Measurements from ENCODE around the gene PIAS1.
"Not testable (repeated sequence)": the region's sequence is repeated elsewhere in the genome, so short reads cannot be mapped to it uniquely, and the experiment has no call there.

The PIAS1 gene

DNA sequence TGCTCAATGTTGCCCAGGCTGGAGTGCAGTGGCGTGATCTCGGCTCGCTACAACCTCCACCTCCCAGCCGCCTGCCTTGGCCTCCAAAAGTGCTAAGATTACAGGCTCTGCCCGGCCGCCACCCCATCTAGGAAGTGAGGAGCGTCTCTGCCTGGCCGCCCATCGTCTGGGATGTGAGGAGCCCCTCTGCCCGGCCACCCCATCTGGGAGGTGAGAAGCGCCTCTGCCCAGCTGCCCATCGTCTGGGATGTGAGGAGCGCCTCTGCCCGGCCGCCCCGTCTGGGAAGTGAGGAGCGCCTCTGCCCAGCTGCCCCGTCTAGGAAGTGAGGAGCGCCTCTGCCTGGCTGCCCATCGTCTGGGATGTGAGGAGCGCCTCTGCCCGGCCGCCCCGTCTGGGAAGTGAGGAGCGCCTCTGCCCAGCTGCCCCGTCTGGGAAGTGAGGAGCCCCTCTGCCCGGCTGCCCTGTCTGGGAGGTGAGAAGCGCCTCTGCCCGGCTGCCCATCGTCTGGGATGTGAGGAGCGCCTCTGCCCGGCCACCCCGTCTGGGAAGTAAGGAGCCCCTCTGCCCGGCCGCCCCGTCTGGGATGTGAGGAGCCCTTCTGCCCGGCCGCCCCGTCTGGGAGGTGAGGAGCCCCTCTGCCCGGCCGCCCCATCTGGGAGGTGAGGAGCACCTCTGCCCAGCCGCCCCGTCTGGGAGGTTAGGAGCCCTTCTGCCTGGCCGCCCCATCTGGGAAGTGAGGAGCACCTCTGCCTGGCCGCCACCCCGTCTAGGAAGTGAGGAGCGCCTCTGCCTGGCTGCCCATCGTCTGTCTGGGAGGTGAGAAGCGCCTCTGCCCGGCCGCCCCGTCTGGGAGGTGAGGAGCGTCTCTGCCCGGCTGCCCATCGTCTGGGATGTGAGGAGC is 167.7 kb downstream of the PIAS1 start:
- DNase-seq = not testable (repeated sequence)

DNA sequence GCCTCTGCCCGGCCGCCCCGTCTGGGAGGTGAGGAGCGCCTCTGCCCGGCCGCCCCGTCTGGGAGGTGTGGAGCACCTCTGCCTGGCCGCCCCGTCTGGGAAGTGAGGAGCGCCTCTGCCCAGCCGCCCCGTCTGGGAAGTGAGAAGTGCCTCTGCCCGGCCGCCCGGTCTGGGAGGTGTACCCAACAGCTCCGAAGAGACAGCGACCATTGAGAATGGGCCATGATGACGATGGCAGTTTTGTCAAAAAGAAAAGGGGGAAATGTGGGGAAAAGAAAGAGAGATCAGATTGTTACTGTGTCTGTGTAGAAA is 168.3 kb downstream of the PIAS1 start:
- DNase-seq = not testable (repeated sequence)

DNA sequence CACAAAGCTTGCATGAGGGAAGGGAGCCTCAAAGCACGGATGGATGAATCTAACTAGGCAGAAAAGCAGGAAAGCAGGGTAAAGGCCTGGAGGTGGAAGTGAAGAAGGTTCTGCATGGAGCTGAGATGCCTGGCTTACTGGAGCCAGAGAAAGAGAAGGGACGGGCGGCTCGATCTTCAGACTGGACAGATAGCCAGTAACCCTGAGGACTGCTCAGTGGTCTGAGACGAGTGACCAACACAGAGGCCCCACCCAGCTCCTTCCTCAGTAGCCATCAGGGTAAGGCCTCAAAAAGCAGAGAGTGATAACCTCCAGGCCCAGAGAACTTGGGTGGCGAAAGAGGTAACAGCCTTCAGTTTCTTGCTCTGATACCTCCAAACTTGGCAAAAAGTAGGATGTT is 169.1 kb downstream of the PIAS1 start:
- no peak for DNase-seq

DNA sequence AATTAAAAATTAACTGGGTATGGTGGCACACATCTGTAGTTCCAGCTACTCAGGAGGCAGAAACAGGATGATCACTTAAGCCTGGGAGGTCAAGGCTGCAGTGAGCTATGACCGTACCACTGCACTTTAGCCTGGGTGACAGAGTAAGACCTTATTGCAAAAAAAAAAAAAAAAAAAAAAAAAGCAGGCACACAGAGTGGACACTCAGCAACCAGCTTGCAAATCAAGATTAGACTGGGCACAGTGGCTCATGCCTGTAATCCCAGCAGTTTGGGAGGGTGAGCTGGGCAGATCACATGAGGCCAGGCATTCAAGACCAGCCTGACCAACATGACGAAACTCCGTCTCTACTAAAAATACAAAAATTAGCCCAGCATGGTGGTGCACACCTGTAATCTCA is 170.0 kb downstream of the PIAS1 start:
- DNase-seq = no peak

DNA sequence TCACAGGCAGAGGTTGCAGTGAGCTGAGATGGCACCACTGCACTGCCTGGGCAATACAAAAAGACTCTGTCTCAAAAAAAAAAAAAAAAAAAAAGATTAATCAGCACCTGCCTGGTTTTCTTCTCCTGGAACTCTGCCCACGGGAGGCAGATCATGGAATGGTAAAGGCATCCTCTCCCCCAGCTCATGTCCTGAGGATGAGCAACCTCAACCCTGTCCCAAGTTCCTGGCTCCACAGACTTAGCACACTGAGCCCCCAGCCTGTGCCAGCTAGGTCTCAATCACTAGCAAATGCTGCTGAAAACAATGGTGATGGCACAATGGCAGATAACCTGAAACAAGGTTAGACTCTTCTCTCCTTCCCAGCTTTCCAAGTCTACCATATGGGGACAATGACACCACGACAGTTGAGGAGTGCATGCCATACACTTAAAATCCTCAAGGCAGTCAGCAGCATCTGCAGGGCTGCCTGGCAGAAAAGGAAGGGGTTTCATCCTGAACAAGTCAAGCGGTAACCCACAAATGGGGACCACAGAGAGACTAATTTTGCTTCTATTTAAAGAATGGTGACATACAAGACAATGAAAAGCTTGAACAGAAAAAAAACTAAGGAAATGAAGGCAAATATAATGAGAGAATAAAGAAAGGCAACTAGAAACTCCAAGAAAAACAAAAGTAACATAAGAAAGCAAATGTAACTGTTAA is 170.6 kb downstream of the PIAS1 start:
- DNase-seq = no peak

DNA sequence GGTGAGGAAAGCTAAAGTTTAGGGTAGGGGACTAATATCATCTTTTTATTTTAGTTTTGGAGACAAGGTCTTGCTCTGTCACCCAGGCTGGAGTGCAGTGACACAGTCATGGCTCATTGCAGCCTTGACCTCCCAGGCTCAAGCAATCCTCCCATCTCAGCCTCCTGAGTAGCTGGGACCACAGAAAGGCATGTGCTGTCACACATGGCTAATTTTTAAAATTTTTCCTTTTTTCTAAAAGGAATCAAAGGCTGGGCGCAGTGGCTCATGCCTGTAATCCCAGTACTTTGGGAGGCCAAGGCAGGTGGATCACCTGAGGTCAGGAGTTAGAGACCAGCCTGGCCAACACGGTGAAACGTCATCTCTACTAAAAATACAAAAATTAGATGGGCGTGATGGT is 171.3 kb downstream of the PIAS1 start:
- not testable (repeated sequence) for DNase-seq

DNA sequence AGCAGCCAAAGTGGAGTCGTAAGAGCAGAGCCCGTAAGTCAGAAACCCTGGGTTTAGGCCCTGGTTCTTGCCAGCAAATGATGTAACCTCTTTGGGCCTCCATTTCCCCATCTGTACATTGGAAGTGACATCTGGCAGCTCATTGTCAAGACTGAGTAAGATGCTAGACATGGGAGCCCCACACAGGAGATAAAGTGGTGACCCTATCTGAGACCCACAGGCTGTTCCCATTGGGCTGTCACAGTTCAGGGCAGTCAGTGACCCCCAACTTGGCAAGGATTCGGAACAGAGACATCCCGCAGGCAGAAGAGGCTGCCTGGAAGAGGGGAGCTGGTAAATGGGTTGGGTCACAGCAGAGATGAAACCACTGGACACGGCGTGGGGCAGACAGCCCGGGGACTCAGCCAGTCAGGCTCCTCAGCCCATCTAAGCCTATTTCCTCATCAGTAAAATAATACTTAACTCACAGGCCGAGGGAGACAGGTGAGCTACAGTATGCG is 173.6 kb downstream of the PIAS1 start:
- DNase-seq = no peak

DNA sequence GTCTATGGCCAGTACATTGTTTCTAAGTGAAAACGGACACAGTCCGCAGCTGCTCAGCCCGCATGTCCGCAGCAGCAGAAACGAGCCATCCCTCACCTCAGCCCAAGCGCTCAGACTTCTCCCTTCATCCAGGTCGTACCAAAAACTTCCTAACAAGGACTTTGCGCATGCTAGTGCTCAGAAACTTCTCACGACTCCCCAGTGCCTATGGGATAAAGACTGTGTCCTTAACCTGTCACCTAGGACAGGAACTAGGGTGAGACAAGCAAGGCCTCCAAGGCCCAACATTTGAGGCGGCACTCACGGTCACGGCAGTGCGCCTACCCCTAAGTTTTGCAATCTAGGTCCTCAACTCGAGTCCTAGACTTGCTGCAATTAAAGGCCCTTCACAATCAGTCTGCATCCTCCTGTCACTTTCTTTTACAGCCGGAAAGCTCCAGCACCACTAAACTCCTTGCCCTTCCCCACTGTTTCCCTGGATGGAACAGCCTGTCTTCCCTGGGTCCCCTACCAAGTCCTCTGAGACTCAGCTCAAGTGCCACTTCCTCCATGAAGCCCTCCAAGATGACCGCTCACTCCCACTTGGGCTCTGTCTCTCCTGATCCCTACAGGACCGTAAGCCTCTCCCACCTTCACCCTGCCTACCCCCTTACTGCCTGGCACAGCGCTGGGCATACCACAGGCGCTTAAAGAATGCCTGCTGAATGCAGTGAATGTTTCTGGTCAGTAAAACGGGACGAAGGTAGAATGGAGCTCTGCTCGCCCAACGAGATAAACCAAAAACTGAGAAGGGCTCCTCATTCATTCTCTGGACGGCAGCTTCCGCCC is 174.2 kb downstream of the PIAS1 start:
- no peak for DNase-seq

DNA sequence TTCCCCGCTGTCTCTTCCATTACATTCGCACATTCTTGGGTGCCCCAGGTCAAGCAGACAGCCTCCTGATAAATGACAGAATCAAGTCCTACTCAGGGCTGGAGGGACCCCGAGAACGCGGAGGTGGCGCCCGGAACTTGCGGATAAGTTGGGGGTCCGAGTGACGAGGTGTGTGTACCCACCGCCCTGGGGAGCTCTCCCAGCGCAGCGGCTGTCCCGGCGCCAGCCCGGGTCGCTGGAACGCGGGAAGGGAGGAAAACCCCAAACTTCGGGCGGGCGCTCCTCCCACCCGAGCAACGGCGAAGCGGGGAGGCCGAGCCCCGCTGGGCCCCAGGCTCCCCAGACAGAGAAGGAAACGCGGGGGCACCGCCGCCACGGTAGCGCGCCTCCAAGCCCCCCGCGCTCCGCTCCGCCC is 174.9 kb downstream of the PIAS1 start:
- DNase-seq = no peak

DNA sequence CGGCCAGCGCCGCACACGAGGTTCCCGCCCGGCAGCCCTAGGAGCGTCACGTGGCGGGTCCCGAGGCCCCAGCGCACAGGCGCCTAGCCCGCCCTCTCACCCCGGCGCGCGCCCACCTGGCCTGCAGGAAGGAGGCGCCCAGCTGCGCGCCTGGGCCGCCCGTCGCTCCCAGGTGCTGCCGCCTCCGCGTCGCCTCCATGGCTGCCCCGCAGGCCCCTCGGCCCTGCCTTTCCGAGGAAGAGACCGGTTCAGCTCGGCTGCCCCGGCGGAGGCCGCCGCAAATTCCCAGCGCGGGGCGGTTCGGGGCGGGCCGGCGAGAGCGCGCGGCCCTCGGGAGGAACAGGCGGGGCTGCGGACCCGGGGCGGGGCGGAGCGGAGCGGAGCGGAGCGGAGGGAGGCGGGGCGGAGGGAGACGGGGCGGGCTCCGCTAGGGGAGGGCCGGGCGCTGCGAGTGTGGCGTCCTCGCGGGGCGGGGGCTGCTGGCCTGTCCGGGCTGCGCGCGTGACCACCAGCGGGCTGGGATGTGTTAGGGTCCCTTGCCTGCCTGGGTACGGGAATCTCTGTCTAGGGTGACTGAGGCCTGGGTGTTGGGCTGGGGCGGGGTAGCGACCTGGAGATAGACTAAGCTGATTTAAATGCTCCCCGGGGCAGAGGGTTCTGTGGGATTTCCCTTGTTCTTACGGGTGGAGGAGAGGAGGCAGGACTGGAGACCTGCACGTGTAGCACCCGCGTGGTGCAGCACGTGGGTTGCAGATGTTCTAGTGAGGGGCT is 175.5 kb downstream of the PIAS1 start, which contains the start of gene CLN6:
CLN6 (minus strand) TSS at position 343 of the 771 bp plus-strand sequence; CDS start at position 199, 144 bp downstream.
- DNase-seq = peak; percentile 67

DNA sequence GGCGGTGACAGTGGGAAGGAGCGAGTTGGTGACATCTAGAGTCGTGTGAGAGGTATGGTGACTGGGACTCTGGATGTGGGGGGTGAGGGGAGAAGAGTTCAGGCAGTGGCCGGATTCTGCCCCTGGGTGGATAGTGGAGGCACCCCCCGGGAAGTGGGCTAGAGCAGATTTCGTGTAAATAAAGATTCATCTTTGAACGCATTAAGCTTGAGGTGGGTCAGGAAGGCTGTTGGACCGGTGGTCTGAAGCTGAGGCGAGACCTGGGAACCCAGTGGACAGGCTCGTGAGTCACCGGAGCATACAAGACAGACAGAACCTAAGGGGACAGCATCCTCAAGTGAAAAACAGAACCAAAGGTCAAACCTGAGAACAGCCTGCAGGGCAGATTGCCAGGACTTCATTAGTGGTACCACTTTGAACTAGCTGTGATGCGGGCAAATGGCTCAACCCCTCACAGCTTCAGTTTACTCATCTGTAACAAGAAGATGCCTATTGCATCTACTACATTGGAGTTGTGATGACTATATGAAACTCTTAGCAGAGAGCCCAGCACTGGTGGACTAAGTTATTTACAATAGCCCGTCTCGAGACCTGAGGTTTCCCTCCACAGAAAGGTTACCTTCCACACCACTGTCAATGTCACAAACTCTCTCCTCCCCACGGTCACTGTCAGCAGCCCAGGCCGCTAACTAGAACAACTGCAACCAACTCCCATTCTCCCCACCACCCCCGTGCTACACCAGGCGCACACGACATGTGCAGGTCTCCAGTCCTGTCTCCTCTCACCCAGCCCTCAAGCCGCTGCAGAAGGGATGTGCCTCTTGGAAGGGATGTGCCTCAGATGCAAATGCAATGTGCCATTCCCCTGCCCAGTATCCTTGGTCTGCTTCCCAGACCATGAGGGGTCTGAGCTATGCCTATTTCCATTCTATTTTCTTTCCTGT is 176.3 kb downstream of the PIAS1 start:
- DNase-seq = no peak

DNA sequence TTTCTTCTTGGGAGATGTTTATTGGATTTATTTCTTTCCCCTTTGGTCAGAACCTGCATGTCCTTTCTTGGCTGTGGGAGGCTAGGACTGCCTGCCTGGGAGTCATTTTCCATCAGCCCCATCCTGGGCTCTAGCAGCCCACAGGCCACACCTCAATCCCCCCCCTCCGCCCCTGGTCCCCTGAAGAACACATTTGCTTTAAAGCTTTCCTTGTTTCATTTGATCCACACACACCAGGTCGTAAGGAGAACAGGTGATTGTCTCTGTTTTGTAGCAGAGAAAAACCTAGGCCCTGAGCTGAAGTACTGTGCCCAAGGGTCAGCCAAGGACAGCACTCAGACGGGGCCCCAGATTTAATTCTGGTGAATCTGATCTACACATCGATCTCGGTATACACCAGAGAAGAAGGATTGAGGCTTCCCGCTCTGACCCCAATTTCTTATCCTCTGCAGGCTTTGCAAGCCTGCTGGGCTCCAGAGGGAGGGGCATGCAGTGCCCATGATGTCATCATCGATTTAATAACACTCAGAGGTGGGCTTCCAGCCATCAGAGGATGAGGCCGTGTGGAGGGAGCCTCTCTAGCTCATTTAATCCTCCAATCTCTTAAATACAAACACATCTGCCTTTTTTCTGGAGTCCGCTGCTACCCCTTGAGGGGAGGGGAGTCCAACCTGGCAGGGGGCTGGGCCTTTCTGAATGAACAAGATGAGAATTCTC is 177.1 kb downstream of the PIAS1 start:
- DNase-seq = no peak

DNA sequence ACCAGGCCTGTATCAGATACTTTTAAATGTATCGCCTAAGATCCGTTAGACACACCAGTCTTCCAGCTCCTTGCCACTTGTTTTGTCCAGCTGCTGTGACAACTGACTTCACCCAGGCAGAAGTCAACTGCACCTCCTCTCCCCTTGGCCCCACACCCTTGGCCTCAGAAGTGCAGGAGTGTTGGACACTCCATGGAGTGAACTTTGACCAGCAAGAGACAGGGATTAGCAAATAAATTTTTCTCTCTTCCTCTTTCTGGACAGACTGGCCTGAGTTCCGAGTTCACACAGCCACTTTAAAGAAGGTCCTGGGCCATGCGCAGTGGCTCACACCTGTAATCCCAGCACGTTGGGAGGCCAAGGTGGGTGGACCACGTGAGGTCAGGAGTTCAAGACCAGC is 178.3 kb downstream of the PIAS1 start:
- DNase-seq = no peak

DNA sequence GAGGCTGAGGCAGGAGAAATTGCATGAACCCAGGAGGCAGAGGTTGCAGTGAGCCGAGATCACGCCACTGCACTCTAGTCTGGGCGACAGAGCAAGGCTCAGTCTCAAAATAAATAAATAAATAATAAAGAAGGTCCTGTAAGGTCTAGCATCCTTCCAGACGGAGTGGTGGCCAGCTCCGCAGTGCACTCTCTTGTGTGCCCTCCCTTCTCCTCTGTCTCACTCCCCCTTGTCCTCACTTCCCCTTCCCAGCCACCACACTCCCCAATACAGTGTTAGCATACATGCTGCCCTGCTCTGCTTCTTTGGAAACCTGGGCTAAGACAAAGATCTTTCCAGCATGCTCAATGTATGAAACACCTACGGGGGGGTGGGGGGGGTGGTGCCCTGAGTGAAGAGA is 178.8 kb downstream of the PIAS1 start:
- DNase-seq = no peak

DNA sequence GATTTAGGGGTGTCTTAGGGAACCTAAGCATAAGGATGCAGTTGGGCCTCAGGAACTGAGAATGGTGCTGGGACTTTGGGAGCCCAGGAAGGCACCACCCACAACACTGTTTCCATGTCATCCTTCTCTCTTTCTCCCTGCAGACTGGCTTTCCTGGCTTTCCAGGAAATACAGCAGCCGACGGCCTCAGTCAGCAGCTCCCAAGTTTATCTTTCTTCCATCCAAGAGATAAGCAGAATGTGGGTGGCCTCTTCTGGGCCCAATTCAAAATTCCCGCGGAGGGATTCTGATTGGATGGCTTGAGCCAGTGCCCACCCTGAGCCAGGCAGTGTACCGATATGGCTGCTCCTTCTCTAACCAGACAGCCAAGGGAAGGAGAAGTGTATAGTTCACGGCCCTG is 179.9 kb downstream of the PIAS1 start:
- DNase-seq = no peak

DNA sequence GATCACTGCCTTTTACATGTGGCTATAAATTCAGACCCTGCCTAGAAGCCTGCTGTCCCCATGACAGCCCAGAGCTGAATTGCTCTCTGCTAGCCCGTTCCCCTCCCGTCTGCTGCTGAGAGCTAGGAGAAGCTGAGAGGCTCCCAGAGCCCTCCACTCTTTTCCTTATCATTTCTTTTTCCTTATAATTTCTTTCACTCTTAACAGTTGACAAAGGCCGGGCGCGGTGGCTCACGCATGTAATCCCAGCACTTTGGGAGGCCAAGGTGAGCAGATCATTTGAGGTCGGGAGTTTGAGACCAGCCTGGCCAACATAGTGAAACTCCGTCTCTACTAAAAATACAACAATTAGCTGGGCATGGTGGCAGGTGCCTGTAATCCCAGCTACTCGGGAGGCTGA is 180.4 kb downstream of the PIAS1 start:
- DNase-seq = not testable (repeated sequence)

DNA sequence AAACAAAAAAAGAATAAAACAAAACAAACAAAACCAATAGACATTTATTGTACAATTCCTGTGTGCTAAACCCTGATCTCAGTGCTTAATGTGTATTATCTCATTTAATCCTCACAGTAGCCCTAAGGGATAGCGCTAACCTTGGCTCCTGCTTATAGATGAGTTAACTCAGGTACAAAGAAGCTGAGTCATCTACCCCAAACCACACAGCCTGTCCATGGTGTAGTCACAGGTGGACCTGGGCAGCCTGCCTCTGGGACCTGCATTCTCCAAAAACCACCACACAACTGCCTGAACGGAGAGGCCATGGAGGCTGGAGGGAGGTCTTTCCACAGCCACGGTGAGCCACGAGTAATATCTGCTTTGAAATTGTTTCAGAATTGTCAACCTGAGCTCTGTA is 180.9 kb downstream of the PIAS1 start:
- DNase-seq = no peak

DNA sequence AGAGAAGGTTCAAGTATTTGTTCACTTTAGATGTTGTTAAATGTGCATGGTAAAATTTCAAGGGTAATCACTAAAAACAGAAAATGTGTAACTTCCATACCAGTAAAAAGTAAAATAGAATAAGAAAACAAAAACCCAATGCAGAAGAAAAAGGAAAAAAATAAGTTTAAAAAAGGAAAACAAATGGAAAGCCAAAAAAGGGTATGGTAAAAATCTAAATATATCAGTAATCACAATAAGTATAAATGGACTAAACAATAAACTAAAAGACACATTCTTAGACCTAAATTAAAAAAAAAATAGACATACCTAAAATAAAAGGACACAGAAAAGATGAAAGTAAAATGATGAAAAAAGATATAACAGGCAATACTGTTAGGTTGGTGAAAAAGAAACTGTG is 184.9 kb downstream of the PIAS1 start:
- DNase-seq = no peak

DNA sequence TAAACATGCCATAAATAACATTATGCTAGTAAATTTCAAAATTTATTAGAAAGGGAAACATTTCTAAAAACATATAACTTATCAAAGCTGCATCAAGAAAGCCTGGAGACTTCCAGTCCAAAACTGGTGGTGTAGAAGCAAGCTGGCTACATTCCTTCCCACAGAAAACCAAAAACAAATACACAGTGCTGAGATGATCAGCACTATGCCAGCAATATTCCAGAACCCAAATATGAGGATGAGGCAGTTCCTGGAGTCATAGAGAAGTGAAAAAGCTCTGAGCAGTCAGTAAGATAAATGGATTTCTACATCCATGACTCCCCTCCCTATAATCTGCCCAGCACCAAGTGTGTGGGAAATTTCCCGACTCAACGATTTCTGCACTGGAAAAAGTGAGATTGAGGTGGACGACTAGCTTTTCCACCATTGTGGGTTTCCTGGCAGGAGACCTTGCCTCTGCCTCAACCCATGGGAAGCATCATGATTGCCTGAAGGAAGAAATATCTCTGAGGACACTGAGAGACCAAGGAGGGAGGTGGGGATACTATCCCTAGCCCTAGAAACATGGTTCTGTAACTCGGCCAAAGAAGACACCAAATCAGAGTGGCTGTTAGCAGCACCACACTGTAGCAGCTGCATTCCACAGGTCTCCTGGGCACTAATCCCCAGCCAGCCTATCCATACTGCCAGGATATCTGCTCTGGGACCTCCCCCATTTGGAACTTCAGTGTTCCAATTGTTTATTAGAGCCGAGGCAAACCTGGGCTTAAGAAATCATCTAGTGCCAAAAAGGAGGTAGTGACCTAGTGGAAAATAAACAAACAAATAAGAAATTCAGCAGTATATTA is 187.2 kb downstream of the PIAS1 start:
- DNase-seq = no peak

Data from NCI-H1436 (cell line).